SK-N-SH (cell line): ENCODE measurements around the gene KCNK6.

Experiments used
- SMC3 ChIP-seq: IDR thresholded peaks from 2 replicates; pipeline ENCODE4 v1.6.1; 2012; ENCODE audit warnings: low read depth, low read length, improper control_type of control experiment
- TAF1 ChIP-seq: IDR thresholded peaks from 2 replicates; pipeline ENCODE4 v1.6.1; 2012; ENCODE audit warnings: low read depth, mild to moderate bottlenecking, low read length, moderate library complexity, borderline replicate concordance
- TF ChIP-seq, protein P1 (sequence below): fragments of 150-350 bp; IDR thresholded peaks from 2 replicates; pipeline ENCODE4 v1.6.1; 2017; ENCODE audit warnings: antibody characterized with exemption, low read length, low read depth, borderline replicate concordance
- TF ChIP-seq, protein P2 (sequence below): fragments of 200-600 bp; sonication (generic); IDR thresholded peaks from 2 replicates; pipeline ENCODE4 v1.6.1; 2017; ENCODE audit warnings: antibody characterized with exemption, mild to moderate bottlenecking, moderate library complexity
- TF ChIP-seq, protein P3 (sequence below): IDR thresholded peaks from 2 replicates; pipeline ENCODE4 v1.4.0; 2012; ENCODE audit warnings: low read depth, borderline replicate concordance
- TF ChIP-seq, protein P4 (sequence below): IDR thresholded peaks from 2 replicates; pipeline ENCODE4 v1.4.0; 2012; ENCODE audit warnings: low read depth

DNA sequence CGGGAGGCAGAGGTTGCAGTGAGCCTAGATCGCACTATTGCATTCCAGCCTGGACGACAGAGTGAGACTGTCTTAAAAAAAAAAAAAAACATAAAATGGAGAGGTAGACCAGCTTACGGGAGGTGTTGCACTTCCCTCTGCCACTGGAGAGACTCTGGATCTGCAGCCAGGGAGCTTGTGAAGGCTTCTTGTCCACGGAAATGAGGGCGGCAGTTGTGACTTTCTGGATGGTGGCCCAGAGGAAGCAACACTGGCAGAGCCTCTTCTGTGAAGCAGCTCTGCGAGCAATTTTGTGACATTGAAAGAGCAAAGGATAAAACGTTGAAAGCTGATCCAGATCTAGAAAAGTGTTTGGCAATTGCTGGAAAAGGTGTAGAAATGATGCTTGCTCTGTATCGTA is 44.9 kb upstream of the KCNK6 start:
- TF ChIP-seq, protein P1, sequence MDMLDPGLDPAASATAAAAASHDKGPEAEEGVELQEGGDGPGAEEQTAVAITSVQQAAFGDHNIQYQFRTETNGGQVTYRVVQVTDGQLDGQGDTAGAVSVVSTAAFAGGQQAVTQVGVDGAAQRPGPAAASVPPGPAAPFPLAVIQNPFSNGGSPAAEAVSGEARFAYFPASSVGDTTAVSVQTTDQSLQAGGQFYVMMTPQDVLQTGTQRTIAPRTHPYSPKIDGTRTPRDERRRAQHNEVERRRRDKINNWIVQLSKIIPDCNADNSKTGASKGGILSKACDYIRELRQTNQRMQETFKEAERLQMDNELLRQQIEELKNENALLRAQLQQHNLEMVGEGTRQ = no peak
- TF ChIP-seq, protein P2, sequence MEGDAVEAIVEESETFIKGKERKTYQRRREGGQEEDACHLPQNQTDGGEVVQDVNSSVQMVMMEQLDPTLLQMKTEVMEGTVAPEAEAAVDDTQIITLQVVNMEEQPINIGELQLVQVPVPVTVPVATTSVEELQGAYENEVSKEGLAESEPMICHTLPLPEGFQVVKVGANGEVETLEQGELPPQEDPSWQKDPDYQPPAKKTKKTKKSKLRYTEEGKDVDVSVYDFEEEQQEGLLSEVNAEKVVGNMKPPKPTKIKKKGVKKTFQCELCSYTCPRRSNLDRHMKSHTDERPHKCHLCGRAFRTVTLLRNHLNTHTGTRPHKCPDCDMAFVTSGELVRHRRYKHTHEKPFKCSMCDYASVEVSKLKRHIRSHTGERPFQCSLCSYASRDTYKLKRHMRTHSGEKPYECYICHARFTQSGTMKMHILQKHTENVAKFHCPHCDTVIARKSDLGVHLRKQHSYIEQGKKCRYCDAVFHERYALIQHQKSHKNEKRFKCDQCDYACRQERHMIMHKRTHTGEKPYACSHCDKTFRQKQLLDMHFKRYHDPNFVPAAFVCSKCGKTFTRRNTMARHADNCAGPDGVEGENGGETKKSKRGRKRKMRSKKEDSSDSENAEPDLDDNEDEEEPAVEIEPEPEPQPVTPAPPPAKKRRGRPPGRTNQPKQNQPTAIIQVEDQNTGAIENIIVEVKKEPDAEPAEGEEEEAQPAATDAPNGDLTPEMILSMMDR = no peak
- TF ChIP-seq, protein P3, sequence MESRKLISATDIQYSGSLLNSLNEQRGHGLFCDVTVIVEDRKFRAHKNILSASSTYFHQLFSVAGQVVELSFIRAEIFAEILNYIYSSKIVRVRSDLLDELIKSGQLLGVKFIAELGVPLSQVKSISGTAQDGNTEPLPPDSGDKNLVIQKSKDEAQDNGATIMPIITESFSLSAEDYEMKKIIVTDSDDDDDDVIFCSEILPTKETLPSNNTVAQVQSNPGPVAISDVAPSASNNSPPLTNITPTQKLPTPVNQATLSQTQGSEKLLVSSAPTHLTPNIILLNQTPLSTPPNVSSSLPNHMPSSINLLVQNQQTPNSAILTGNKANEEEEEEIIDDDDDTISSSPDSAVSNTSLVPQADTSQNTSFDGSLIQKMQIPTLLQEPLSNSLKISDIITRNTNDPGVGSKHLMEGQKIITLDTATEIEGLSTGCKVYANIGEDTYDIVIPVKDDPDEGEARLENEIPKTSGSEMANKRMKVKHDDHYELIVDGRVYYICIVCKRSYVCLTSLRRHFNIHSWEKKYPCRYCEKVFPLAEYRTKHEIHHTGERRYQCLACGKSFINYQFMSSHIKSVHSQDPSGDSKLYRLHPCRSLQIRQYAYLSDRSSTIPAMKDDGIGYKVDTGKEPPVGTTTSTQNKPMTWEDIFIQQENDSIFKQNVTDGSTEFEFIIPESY = no peak
- TF ChIP-seq SMC3 (no peak), TAF1 (no peak)
- TF ChIP-seq, protein P4, sequence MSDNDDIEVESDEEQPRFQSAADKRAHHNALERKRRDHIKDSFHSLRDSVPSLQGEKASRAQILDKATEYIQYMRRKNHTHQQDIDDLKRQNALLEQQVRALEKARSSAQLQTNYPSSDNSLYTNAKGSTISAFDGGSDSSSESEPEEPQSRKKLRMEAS = no peak
